IMR-90 (cell line): ENCODE measurements around the gene SH3RF3. TPM values are rescaled to one million over a fixed set of nuclear protein-coding genes. Genes with fewer than 3 reads are reported as not detected.

Experiments used
- ATAC-seq: fragments of 200-7000 bp; cut with Tn5 transposase; 2 replicates; pipeline ENCODE4 v1.9.1; 2020; ENCODE audit warnings: low read depth, mild to moderate bottlenecking, moderate library complexity
- BruUV-seq: library from RNA; stranded (reverse); fragments of 400-500 nt; replicated peaks from 2 replicates; lab custom pipeline; 2021; lab: Mats Ljungman, UMichigan
- CTCF ChIA-PET: fragments of 300-600 bp; formaldehyde crosslinking; extraction: SDS; loops from one replicate; lab custom pipeline; 2021; ENCODE audit warnings: antibody characterized with exemption; lab: Yijun Ruan, JAX
- POLR2A ChIA-PET: fragments of 300-600 bp; sonication (Branson Sonifier 250); formaldehyde crosslinking; loops from one replicate; lab custom pipeline; 2022; ENCODE audit warnings: antibody characterized with exemption; ENCODE audit not compliant: unreplicated experiment; lab: Charles Lee
- DNase-seq: peaks from one replicate; pipeline ENCODE4 v3.0.0; 2013
- H2AFZ ChIP-seq: replicated peaks from 2 replicates; pipeline ENCODE3; 2013; ENCODE audit warnings: low read length, mild to moderate bottlenecking; ENCODE audit not compliant: poor library complexity
- H2AK5ac ChIP-seq: 2 replicates; pipeline ENCODE4 v1.6.1; 2013; ENCODE audit warnings: low read depth, low read length, inconsistent platforms
- H2AK9ac ChIP-seq: replicated peaks from 2 replicates; pipeline ENCODE3; 2013; ENCODE audit warnings: mild to moderate bottlenecking, low read depth, low read length, moderate library complexity; ENCODE audit not compliant: poor library complexity
- H2BK120ac ChIP-seq: 2 replicates; pipeline ENCODE4 v1.6.1; 2013; ENCODE audit warnings: low read depth, low read length, inconsistent platforms
- H2BK15ac ChIP-seq: 3 replicates; pipeline ENCODE4 v1.6.1; 2013; ENCODE audit warnings: low read depth, low read length, inconsistent platforms
- H2BK20ac ChIP-seq: 2 replicates; pipeline ENCODE4 v1.6.1; 2013; ENCODE audit warnings: low read depth, mild to moderate bottlenecking, inconsistent platforms, low read length, moderate library complexity
- H2BK5ac ChIP-seq: 2 replicates; pipeline ENCODE4 v1.6.1; 2013; ENCODE audit warnings: mild to moderate bottlenecking, low read depth, low read length, inconsistent platforms; ENCODE audit not compliant: poor library complexity, severe bottlenecking
- H3K14ac ChIP-seq: replicated peaks from 2 replicates; pipeline ENCODE4 v1.6.1; 2013; ENCODE audit warnings: low read depth, low read length, inconsistent platforms
- H3K18ac ChIP-seq: 2 replicates; pipeline ENCODE4 v1.6.1; 2013; ENCODE audit warnings: low read depth, low read length, control low read depth
- H3K23ac ChIP-seq: 2 replicates; pipeline ENCODE4 v1.6.1; 2013; ENCODE audit warnings: low read depth, low read length, inconsistent platforms
- H3K27ac ChIP-seq: 2 replicates; pipeline ENCODE4 v1.5.1; 2013; ENCODE audit warnings: mild to moderate bottlenecking, control low read depth, low read length; ENCODE audit not compliant: insufficient read depth
- H3K27me3 ChIP-seq: 2 replicates; pipeline ENCODE4 v1.6.1; 2013; ENCODE audit warnings: low read length; ENCODE audit not compliant: control insufficient read depth, insufficient read depth
- H3K36me3 ChIP-seq: 2 replicates; pipeline ENCODE4 v1.6.1; 2013; ENCODE audit warnings: low read length, mixed read lengths; ENCODE audit not compliant: control insufficient read depth, insufficient read depth
- H3K4ac ChIP-seq: 2 replicates; pipeline ENCODE4 v1.6.1; 2013; ENCODE audit warnings: low read depth, low read length, inconsistent platforms
- H3K4me1 ChIP-seq: 2 replicates; pipeline ENCODE4 v1.6.1; 2013; ENCODE audit warnings: low read length, mixed read lengths; ENCODE audit not compliant: control insufficient read depth, insufficient read depth
- H3K4me2 ChIP-seq: 2 replicates; pipeline ENCODE4 v1.6.1; 2013; ENCODE audit warnings: low read depth, mild to moderate bottlenecking, control low read depth, low read length, moderate library complexity
- H3K4me3 ChIP-seq: 2 replicates; pipeline ENCODE4 v1.5.1; 2013; ENCODE audit warnings: low read depth, mild to moderate bottlenecking, control low read depth, low read length, moderate library complexity; ENCODE audit not compliant: insufficient read depth
- H3K56ac ChIP-seq: 2 replicates; pipeline ENCODE4 v1.6.1; 2013; ENCODE audit warnings: low read length, inconsistent platforms; ENCODE audit not compliant: insufficient read depth; ENCODE audit errors: extremely low read depth
- H3K79me1 ChIP-seq, 2 experiments: 2 replicates each; pipeline ENCODE4 v1.6.1; 2013; ENCODE audit warnings: low read length in 2 of 2, inconsistent platforms in 1 of 2, low read depth in 1 of 2
- H3K9ac ChIP-seq: 2 replicates; pipeline ENCODE4 v1.6.1; 2013; ENCODE audit warnings: low read depth, low read length, control low read depth
- H3K9me1 ChIP-seq: 2 replicates; pipeline ENCODE4 v1.6.1; 2013; ENCODE audit warnings: low read length, inconsistent platforms; ENCODE audit not compliant: insufficient read depth
- H3K9me3 ChIP-seq: 2 replicates; pipeline ENCODE4 v1.6.1; 2013; ENCODE audit warnings: low read length; ENCODE audit not compliant: control insufficient read depth, insufficient read depth
- H4K20me1 ChIP-seq: 2 replicates; pipeline ENCODE4 v1.6.1; 2013; ENCODE audit warnings: low read length, inconsistent platforms; ENCODE audit not compliant: insufficient read depth
- H4K5ac ChIP-seq: 2 replicates; pipeline ENCODE4 v1.6.1; 2013; ENCODE audit warnings: mild to moderate bottlenecking, low read depth, low read length, control low read depth
- H4K8ac ChIP-seq, 2 experiments: 2 replicates each; pipeline ENCODE4 v1.6.1; 2013; ENCODE audit warnings: low read depth in 2 of 2, low read length in 2 of 2, control low read depth in 1 of 2, inconsistent platforms in 1 of 2
- H4K91ac ChIP-seq: 2 replicates; pipeline ENCODE4 v1.6.1; 2013; ENCODE audit warnings: low read depth, low read length, inconsistent platforms; ENCODE audit not compliant: insufficient read depth
- BHLHE40 ChIP-seq: fragments of 150-350 bp; IDR thresholded peaks from 2 replicates; pipeline ENCODE4 v1.6.1; 2016; ENCODE audit warnings: mild to moderate bottlenecking, low read depth, low read length
- CEBPB ChIP-seq: IDR thresholded peaks from 2 replicates; pipeline ENCODE4 v1.6.1; 2012; ENCODE audit warnings: low read depth, low read length, improper control_type of control experiment
- CHD1 ChIP-seq: IDR thresholded peaks from 2 replicates; pipeline ENCODE4 v1.6.1; 2012; ENCODE audit warnings: low read depth, low read length, improper control_type of control experiment
- FOS ChIP-seq: fragments of 150-350 bp; IDR thresholded peaks from 2 replicates; pipeline ENCODE4 v1.6.1; 2016; ENCODE audit warnings: low read depth, low read length
- MAFK ChIP-seq: IDR thresholded peaks from 2 replicates; pipeline ENCODE4 v1.6.1; 2012; ENCODE audit warnings: low read depth, low read length, improper control_type of control experiment
- MAZ ChIP-seq: IDR thresholded peaks from 2 replicates; pipeline ENCODE4 v1.6.1; 2012; ENCODE audit warnings: low read depth, mild to moderate bottlenecking, low read length, improper control_type of control experiment, moderate library complexity, borderline replicate concordance
- MXI1 ChIP-seq: IDR thresholded peaks from 2 replicates; pipeline ENCODE4 v1.6.1; 2012; ENCODE audit warnings: low read depth, mild to moderate bottlenecking, low read length, moderate library complexity, borderline replicate concordance
- NFE2L2 ChIP-seq: fragments of 150-350 bp; IDR thresholded peaks from 2 replicates; pipeline ENCODE4 v1.6.1; 2016; ENCODE audit warnings: low read depth, mild to moderate bottlenecking, low read length
- POLR2A ChIP-seq: IDR thresholded peaks from 2 replicates; pipeline ENCODE4 v1.6.1; 2012; ENCODE audit warnings: mild to moderate bottlenecking, low read depth, low read length
- RAD21 ChIP-seq: IDR thresholded peaks from 2 replicates; pipeline ENCODE4 v1.6.1; 2012; ENCODE audit warnings: low read length, improper control_type of control experiment
- RCOR1 ChIP-seq: IDR thresholded peaks from 2 replicates; pipeline ENCODE4 v1.6.1; 2012; ENCODE audit warnings: mild to moderate bottlenecking, low read length, improper control_type of control experiment; ENCODE audit not compliant: insufficient replicate concordance
- RFX5 ChIP-seq: IDR thresholded peaks from 2 replicates; pipeline ENCODE4 v1.8.0; 2012; ENCODE audit warnings: low read depth, mild to moderate bottlenecking, low read length, moderate library complexity
- SMC3 ChIP-seq: fragments of 150-350 bp; IDR thresholded peaks from 2 replicates; pipeline ENCODE4 v1.6.1; 2016; ENCODE audit warnings: low read depth, mild to moderate bottlenecking, antibody characterized with exemption, low read length, moderate library complexity
- WGBS, 2 experiments: methylation state at CpG; one replicate each; pipeline versions ENCODE4 v1.1.5 to v1.1.7; 2013; ENCODE audit warnings: missing lambda C conversion rate in 2 of 2; ENCODE audit not compliant: insufficient read length in 1 of 2; ENCODE audit errors: extremely low coverage in 2 of 2; 5-methylcytosine and 5-hydroxymethylcytosine counted together
- dilution Hi-C: fragments of 300-500 bp; cut with HindIII; formaldehyde crosslinking; loops from one replicate; pipeline ENCODE4 v1.14.3; 2018; ENCODE audit warnings: low sequenced_read_pairs; ENCODE audit not compliant: unreplicated experiment
- in situ Hi-C: fragments of 300-500 bp; cut with MboI; formaldehyde crosslinking; loops from 3 replicates; pipeline ENCODE4 v1.14.3; 2019; ENCODE audit warnings: low sequenced_read_pairs, inconsistent platforms, mixed read lengths
- intact Hi-C: fragments of 100-400 bp; cut with micrococcal nuclease; formaldehyde crosslinking; loops from 2 replicates; pipeline ENCODE4 v1.10.0; 2022
- polyA plus RNA-seq, 3 experiments: library from polyadenylated mRNA; depleted of rRNA; stranded (reverse); fragments of >200 nt; gene quantifications; 2 replicates each; pipeline ENCODE4 v1.2.3, GENCODE V29; 2012; ENCODE audit warnings: low replicate concordance in 1 of 3
- total RNA-seq: library from RNA; depleted of rRNA; stranded (reverse); fragments of >200 nt; gene quantifications from 2 replicates; pipeline ENCODE4 v1.2.3, GENCODE V29; 2012
- TF ChIP-seq, protein P1 (sequence below): conservative IDR thresholded peaks from 2 replicates; pipeline ENCODE4 v1.5.1; 2012; ENCODE audit warnings: mild to moderate bottlenecking, low read depth, low read length, improper control_type of control experiment
- TF ChIP-seq, protein P2 (sequence below): fragments of 150-350 bp; IDR thresholded peaks from 2 replicates; pipeline ENCODE4 v1.6.1; 2017; ENCODE audit warnings: mild to moderate bottlenecking, antibody characterized with exemption, low read length, low read depth
- TF ChIP-seq, protein P3 (sequence below): fragments of 150-350 bp; IDR thresholded peaks from 2 replicates; pipeline ENCODE4 v1.6.1; 2016; ENCODE audit warnings: low read depth, mild to moderate bottlenecking, low read length, moderate library complexity, borderline replicate concordance

Gene SH3RF3
- total and polyA plus RNA-seq, 2 of the 4 experiments (the other 2 are of a cell fraction): 3.4 to 5.3 TPM

DNA sequence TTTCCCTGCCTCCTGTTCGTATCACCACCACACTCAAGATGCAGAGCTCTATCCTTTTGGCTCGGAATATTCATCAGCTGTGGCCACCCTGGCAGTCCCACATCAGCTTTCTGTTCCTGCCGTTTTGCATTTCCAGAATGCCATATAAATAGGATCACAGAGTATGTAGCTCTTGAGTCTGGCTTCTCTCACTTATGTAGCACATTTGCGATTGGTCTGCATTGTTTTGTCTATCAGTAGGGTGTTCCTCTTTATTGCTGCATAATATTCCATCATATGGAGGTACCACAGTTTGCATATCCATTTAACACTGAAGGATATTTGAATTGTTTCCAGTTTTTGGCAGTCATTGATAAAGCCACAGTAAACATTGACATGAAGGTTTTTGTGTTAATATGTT, 104.6 kb downstream of the SH3RF3 start:
- intact Hi-C loops (no loop called here), dilution Hi-C loops (no loop called here), in situ Hi-C loops (no loop called here)
- Histone ChIP-seq H3K56ac (no peak overlapping the region), H3K36me3 (no peaks in the 10 kb centered on the region), H2BK20ac (no peak overlapping the region), H2BK5ac (no peak overlapping the region), H3K9ac (no peak overlapping the region), H3K4me2 (no peak overlapping the region), H3K4me3 (no peak overlapping the region), H4K91ac (no peak overlapping the region), H3K9me3 (no peaks in the 10 kb centered on the region), H2AFZ (no peak overlapping the region), H2BK15ac (no peak overlapping the region), H3K27ac (no peak overlapping the region), H2AK5ac (no peak overlapping the region), H3K23ac (no peak overlapping the region), H3K27me3 (no peaks in the 10 kb centered on the region), H2BK120ac (no peak overlapping the region), H3K79me1 (peaks cover 60 to 86% of the 10 kb centered on the region in 2 experiments), H3K9me1 (peaks cover 22% of the 10 kb centered on the region), H3K14ac (no peak overlapping the region), H4K8ac (no peak overlapping the region), H4K5ac (no peak overlapping the region), H3K4me1 (peaks cover 19% of the 10 kb centered on the region), H4K20me1 (peaks cover 27% of the 10 kb centered on the region), H3K18ac (no peak overlapping the region), H3K4ac (no peak overlapping the region), H2AK9ac (no peak overlapping the region)
- POLR2A ChIA-PET: no interaction called here
- no CpG with 5 or more reads among the region's 4 CpGs for WGBS, 2 experiments
- no peak for DNase-seq
- no peak for ATAC-seq
- BruUV-seq: no TSS peak
- CTCF ChIA-PET: no interaction called here
- TF ChIP-seq, protein P1, sequence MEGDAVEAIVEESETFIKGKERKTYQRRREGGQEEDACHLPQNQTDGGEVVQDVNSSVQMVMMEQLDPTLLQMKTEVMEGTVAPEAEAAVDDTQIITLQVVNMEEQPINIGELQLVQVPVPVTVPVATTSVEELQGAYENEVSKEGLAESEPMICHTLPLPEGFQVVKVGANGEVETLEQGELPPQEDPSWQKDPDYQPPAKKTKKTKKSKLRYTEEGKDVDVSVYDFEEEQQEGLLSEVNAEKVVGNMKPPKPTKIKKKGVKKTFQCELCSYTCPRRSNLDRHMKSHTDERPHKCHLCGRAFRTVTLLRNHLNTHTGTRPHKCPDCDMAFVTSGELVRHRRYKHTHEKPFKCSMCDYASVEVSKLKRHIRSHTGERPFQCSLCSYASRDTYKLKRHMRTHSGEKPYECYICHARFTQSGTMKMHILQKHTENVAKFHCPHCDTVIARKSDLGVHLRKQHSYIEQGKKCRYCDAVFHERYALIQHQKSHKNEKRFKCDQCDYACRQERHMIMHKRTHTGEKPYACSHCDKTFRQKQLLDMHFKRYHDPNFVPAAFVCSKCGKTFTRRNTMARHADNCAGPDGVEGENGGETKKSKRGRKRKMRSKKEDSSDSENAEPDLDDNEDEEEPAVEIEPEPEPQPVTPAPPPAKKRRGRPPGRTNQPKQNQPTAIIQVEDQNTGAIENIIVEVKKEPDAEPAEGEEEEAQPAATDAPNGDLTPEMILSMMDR: no peak
- TF ChIP-seq MXI1 (no peak), RAD21 (no peak), CEBPB (no peak), RFX5 (no peak), CHD1 (no peak), SMC3 (no peak), POLR2A (no peak), MAFK (no peak), FOS (no peak), BHLHE40 (no peak), MAZ (no peak), NFE2L2 (no peak), RCOR1 (no peak)
- TF ChIP-seq, protein P2, sequence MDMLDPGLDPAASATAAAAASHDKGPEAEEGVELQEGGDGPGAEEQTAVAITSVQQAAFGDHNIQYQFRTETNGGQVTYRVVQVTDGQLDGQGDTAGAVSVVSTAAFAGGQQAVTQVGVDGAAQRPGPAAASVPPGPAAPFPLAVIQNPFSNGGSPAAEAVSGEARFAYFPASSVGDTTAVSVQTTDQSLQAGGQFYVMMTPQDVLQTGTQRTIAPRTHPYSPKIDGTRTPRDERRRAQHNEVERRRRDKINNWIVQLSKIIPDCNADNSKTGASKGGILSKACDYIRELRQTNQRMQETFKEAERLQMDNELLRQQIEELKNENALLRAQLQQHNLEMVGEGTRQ: no peak
- TF ChIP-seq, protein P3, sequence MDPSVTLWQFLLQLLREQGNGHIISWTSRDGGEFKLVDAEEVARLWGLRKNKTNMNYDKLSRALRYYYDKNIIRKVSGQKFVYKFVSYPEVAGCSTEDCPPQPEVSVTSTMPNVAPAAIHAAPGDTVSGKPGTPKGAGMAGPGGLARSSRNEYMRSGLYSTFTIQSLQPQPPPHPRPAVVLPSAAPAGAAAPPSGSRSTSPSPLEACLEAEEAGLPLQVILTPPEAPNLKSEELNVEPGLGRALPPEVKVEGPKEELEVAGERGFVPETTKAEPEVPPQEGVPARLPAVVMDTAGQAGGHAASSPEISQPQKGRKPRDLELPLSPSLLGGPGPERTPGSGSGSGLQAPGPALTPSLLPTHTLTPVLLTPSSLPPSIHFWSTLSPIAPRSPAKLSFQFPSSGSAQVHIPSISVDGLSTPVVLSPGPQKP: no peak
